Fibroblast of upper back skin (primary cell): ENCODE data around the gene SLC4A11.

Experiments used
- DNase-seq: peaks from one replicate; pipeline ENCODE4 v3.0.0-alpha.2; 2013

Gene SLC4A11

DNA sequence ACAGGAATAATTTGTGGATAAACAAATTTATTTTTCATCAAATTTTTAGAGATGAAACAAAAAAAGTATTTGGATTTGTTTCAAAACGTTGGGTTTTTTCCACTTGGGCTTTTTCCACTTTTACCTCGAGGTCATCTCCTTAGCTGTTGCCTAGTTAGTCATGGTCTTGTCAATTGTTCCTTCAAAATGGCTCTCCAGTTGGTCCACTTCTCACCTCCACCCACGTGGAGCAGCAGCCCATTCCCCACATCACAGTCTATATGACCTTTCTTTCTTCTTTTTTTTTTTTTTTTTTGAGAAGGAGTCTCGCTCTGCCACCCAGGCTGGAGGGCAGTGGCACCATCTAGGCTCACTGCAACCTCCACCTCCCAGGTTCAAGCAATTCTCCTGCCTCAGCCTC, 6.7 kb upstream of the SLC4A11 start:
- no peak for DNase-seq

DNA sequence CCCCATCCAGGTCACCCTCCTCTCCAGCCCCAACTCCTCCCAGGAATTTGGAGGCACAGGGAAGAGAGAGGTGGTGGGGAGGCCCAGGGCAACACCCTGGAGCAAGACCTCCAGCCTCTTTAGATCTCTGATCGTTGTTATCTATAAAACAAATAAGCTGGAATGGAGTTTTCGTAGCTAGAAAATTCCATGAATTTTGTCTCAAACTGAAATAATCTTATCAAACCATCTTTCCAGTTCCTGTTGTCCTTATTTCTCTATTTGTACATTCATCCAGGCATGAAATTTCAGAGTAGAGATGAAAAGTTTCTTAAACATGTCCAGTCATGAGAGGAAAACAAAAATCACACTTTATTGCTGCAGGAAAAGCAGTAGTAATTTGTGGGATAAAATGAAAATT, 6.2 kb upstream of the SLC4A11 start:
- DNase-seq = no peak

DNA sequence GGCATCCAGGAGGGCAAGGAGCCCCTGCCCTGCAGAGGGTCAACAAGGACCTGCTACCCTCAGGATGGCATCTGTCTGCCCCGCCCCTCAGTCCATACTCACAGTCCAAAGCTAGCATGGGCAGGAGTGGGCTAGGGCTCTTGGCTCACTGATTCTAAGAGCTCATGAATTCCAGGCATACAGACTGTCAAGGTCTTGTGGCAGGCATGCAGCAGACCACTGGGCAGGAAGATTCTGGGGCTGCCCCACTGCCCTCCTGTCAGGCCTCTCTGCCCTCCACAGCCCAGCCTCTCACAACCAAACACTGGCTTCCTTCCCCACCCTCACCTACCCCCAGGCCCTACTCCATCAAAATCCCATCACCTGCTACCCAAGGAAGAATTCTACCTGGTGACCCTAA, 5.6 kb upstream of the SLC4A11 start:
- DNase-seq = no peak

DNA sequence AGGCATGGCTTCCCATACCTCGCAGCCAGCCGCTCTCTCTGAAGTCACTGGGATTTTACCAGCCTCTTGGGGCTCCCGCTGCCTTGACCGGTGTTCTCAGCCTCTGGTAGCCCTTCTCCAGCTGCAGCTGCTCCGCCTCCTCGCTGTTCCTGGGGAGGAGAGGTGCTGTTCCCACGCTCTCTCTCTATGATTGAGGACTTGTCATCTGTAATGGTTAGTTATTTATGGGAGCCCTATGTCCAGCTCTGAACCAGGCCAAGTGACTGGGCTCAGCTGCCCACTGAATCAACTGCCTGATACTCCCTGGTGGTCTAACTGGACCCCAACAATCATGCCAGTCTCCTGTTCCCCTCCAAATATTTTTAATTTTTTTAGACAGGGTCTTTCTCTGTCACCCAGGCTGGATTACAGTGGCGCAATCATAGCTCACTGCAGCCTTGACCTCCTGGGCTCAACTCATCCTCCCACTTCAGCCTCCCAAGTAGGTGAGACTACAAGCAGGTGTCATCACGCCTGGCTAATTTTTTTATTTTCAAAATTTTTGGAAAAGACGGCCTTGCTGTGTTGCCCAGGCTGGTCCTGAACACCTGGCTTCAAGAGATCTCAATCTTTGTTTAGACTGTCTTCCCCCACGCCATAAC, 4.8 kb upstream of the SLC4A11 start:
- DNase-seq = no peak

DNA sequence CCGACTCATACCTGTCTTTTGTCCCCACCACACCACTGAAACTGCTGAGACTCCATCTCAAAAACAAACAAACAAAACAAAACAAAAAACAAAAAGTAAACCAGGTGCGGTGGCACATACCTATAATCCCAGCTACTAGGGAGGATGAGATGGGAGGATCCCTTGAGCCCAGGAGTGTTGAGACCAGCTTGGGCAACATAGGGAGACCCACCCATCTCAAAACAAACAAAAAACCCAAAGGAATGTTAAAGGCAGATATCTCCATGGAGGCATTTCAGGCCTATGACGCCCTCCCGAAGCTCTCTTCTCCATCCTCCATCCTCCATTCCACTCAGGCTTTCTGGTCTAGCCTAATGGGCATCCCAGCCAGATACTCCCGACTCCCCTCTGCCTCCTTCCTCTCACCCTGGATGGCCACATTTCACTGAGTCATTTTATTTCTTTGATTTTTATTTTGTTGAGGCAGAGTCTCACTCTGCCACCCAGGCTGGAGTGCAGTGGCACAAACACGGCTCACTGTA, 3.2 kb upstream of the SLC4A11 start:
- DNase-seq = no peak

DNA sequence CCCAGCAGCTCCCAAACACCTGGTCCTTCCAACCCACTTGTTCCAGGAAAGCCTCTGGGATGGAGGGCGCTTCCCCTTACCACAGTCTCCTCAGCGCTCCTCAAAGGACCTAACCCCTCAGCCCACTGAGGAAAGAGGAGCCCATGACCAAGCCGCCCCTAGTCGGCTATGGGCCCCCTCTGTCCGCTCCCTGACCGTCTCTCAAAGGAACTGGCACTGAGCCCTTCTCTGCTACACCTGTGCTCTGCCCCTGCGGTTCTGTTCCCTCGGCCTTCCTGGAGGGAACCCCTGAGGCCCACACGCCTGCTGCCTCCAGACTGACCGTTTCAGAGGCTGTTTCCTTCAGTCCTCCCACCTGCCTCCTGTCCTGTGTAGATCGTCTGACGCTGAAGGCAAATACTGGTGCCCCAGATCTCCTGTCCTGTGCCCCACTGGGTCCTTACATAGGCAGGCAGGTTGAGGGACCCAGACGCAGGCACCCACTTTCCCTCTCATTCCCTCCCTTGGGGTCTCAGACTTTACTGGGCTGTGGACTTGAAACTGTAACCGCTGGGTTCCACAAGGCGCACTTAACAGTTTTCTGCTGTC, 1.9 kb upstream of the SLC4A11 start:
- no peak for DNase-seq

DNA sequence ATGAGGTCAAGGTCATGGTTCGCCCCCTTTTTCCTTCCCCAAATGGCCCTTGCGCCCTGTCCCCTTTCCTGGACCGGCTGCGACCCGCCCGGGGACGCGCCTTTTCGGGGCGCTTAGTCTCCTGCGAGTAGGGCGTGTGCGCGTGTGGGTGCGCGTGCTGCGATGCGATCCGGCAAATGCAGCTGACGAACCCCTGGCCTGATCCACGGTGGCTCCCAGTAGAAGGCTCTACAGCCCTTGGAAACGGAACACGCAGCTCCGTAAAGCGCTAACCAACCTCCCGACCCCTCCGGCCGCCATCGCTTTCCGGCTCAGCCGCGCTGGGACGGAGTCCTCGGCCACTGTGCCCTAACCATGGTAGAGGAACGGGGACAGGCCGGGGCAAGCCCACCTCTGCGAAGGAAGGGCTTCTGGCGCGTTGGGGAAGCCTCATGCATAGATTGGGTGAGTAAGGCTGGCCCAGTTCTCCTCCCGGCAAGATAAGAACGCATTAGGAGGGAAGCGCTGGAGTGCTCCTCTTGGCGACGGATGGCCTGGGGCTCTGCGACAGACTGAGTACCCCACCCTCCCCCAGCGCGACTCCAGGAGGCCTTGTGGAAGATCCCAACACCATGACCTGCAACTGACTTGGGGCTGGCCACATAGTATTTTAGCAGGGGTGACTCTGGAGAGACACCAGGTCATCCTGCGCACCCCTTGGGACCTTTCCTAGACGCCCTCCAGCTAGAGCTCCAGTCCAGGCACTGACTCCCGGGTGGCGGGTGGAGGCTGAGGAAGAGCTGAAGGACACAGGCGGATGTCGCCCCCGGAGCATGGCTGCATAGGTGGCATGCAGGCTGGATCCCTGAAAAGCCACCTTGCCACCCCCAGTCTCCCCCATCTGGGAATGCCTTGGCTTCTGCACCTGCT, 1.1 kb upstream of the SLC4A11 start:
- no peak for DNase-seq

DNA sequence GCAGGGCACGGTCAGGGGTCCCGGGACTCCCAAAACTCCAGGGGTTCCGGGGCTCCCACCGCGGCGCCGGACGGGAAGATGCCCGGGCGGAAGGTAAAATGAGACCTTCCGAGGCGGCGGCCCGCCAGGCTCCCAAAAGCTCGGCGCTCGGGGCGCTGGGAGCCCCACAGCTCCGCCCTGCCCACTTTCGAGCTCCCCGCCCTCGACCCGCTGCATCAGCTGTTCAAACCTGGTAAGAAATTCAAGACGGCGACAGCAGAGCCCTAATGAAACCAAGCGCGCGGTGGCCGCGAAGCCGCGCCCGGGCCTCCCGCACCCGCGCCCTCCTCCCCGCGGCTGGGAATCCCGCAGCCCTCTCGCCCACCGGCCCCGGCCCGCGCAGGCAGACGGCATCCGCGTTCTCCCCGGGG, 369 bp downstream of the SLC4A11 start:
- no peak for DNase-seq

DNA sequence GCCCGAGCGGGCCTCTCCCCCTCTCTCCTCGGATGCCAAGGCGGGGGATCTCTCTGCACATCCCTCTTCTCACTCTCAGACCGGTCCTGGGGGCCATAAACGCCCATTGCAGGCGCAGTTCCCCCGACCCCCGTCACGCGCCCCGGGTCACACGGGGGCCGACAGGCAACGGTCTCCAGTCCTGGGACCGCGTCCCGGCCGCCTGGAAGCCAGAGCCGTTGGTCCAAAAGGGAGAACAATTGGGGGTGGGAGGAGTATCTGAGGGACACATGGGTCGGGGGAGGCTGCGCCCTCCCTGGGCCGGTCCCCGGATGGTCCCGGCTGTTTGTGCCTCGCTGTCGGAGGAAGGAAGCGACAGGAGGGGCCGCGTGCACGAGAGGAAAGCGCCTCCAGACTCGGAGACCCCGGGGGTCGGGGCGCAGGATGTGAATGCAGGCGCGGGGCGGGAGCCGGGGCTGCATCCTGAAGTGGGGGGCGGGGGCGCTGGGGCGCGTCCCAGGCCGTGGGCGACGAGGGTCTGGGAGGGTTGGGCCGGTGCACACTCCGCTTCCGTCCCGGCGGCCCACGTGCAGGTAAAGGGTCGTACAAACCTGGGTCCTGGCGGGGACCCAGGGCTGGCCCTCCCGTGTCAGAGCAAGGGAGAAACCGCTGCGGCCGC, 903 bp downstream of the SLC4A11 start:
- DNase-seq = no peak

DNA sequence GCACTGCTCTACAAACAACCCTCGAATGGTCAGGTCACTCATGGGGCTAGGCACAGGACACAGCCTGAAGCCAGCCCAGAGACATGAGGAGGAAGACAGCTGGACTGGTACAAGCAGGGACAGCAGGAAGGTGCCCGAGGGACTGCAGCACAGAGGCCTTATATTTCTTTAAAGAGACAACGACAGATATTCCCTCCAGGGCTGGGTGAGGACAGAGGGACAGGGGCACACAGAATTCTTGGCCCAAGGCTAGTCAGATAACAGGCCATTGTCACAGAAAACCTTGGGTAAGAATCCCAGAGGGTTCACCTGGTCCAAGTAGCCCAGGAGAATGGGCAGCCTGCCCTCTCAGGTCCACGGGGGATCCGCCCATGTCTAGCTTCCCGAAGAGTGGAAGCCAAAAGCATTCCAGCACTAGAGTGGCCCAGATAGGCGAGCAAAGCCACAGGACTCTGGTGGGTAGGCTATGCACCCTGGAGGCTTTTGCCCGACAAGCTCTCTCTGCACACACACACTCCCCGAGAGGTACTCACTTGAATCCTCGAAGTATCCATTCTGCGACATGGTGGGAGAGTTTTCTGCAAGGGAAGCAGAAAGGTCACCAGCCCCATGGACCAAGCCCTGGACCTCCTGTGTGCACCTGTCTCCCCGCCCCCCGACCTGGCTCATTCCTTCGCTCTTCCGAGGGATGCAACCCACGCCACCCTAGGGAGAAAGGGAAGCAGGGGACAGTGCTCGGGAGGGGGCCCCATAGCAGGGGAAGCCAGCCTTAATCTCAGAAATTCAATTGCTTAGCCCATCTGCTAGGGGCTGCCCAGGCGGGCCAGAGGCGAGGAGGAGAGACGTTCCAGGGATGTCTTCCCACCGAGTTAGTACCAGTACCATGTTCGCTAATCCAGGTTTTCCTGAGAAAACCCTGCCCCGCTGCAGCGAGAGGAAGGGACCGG, 1.7 kb downstream of the SLC4A11 start:
- DNase-seq = no peak

DNA sequence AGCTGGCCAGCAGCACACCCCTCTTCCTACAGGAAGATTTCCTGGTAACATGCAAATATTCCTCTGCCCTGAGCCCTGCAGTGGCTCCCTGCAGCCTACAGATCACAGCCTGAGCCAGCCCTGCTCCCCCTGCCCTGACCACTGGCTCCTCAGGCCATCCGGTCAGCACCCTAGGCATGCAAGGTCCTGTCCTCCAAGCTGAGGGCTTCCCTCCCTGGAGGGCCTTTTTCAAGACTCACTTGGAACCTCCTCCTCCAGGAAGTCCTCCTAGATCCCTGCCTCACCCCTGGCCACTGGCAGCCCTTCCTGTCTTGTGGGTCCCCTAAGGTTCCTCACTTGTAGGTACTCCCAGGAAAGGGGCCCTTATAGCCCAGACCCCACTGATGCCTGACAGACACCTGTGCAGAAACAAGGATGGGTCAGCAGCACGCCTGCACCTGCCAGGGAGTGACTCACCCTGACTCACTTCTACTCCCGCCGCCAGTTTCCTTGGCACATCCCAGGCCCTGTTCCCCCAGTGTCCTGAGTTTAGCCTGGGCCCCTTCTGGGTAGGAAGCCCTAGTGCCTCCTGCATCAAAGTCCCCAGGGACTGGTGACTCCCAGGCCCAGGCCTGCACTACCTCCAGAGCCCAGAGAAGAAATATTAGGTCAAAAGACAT, 3.2 kb downstream of the SLC4A11 start:
- DNase-seq = no peak

DNA sequence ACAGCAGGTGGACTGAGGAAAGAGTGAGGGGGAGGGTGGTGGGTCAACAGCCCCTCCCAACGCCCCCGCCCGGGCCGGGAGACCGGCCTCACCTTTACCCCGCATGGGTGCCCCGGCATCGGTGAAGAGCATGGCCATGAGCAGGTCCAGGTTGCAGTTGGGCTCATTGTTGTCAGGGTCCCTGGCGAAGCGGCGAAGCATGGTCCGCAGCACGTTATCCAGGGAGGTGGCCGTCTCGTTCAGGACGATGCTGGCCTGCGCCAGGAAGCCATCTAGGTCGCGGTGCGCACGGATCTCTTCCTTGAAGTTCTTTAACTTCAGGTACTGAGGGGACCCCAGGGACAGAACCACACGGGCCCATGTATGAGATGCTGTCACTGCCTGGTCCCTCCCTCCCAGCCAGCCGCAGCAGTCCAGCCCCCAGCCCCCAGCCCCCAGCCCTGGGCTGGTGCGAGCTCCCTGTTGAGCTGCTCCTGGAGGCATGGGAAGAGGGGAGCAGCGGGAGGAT, 4.9 kb downstream of the SLC4A11 start:
- DNase-seq = no peak

DNA sequence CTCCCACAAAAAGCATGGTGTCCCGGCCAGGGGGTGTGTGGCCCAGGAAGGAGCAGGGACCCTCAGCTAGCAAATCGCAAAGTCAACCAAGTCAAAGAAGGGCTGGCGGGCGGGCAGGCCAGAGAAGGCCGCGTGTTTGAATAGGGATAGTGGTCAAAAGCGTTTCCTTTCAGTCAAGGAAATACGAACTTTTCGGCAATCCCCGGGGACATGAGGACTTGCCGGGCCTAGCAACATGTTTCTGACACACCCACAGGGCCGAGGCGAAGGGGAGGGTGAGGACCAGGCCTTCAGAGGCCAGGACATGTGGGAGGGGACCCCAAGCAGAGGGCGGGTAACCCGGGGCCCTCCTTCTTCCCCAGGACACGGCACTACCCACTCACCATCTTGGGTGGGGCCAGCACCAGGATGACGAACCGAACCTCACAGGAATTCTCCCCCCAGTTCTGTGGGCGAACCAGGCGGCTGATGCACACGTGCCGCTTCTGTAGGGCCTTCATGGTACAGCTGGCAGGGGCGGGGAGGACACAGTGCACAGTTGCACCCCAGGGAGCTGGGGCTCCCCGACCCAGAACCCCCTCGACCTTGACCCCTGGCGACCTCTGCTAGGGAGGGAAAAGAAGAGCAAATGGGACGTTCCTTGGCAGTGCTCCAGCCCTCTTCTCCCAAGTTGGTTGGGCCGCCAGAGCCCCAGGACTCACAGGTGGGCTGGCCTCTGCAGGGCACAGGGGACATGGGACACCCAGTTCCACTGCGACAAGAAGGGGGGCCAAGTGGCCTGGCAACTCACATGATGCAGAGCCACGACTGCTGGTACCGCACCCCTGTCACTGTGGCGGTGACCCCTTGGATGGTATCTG, 5.6 kb downstream of the SLC4A11 start:
- DNase-seq = no peak

DNA sequence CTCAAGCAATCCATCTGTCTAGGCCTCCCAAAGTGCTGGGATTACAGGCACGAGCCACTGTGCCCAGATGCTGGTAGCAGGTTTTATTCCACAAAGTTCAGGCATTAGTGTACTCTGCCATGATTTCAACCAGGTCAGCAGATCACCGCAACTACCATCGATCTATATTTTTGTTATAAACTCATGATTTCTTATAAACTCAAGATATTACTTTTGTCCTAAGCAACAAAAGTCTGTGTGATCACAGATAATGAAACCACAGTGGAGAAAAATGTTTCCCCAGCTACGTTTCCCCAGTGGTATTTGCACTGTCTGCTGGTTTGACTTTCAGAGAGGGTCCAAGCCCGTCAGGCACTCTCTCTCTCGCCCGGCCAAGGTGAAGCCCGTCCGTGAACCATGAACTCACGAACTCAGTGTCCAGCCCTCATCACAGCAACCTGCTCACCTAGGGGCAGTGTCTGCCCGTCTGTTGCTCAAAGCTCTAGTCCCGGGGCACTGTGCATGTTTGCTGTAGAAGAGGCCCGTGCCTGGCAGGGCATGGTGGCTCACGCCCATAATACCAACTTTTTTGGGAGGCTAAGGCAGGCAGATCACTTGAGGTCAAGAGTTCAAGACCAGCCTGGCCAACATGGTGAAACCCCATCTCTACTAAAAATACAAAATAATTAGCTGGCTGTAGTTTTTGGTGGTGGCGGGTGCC, 7.0 kb downstream of the SLC4A11 start:
- no peak for DNase-seq

DNA sequence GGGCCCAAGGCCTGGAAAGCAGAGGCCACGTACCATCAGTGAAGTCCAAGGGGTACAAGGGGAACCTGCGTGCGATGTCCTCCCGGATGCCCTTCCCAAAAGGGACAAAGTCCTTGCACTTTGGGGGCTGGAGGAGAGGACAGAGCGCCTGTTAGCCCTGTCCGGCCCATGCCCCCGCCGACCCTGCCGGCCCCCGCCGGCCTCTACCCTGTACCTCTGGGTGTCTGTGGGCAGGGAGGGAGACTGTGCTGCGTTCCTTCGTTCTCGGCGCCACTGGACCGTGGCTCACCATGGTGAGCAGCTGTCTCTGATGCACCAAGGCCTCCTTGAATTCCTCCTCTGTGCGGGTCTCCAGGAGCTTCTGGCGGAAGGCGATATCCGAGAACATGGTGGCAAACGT, 7.9 kb downstream of the SLC4A11 start:
- DNase-seq = no peak

DNA sequence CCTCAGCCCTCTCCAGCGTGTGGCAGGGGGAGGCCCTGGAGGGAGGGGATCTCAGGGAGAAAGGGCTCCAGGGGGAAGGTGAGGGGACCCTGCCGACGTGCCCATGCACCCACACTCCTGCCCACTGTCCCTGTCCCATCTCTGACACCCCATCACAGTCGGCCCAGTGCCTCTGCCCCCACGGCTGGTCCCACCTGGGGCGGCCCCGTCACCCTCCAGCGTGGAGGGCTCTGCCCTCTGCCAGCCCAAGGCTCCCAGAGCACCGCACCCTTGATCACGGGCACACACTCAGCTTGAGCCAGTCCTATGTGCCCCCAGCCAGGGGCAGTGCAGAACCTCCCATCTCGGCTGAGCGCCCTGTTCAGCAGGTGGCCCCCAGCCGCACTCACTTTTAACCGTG, 9.2 kb downstream of the SLC4A11 start:
- no peak for DNase-seq

DNA sequence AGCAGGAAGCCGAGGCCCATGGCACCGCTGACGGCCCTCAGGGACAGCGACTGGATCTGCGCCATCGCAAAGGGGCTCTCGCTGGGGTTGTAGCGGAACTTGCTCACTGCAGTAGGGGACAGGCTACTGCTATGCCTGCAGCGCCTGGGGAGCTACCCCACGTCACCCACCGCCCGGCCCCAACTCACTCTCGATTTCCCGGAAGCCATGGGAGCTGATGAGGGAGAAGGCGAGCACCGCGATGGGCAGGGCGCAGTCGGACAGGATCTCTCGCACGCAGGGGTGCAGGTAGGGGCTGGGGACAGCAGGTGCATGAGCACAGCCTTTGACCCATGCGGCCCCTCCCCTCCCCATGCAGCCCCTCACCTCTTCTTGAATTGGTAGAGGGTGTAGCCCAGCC, 9.8 kb downstream of the SLC4A11 start:
- no peak for DNase-seq

DNA sequence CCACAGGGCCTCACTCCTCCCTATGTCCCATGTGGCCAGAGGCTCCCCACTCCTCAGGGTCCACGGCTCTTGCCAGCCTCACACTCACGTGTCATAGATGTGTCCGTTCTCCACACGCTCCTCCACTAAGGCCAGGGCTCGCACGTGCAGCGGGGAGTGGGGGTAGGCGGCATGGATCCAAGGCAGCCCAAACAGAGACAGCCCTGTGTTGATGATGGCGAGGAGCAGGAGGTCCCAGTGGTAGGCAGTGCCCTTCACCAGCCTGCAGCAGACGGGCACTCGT, 10.3 kb downstream of the SLC4A11 start:
- DNase-seq = no peak

DNA sequence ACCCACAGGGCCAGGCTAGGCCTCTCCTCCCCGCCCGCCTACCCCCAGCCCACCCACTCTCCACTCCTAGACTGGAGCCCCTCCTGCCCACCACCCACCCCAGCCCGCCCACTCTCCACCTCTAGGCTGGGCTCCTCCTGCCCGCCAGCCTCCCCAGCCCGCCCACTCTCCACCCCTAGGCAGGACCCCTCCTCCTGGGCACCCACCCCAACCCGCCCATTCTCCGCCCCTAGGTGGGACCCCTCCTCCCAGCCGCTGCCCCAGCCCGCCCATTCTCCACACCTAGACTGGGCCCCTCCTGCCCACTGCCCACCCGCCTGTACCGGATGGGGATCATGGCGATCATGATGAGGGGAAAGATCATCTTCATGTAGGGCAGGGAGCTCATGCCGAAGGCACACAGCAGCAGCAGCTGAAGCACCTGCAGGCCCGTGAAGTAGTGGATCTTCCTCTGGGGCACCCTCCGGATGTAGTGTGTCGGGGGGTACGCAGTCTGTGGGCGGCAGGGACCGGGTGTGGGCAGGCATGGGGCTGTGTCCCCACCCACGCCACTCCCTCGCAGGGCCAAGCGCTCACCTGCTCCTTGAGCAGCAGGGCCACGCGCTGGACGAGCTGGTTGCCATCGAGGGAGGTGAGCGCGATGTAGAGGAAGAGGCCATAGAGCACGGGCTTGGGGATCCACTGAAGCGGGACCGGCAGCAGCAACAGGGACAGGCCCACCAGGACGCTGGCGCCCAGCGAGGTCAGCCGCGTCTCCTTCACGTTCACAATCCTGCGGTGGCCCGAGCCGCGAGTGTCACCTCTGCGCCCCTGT, 10.8 kb downstream of the SLC4A11 start:
- DNase-seq = no peak
